HCT116 (cell line): ENCODE measurements around the gene DOK6. TPM values are rescaled to one million over a fixed set of nuclear protein-coding genes. Genes with fewer than 3 reads are reported as not detected.

Source experiments
- ATAC-seq: fragments of 200-7000 bp; cut with Tn5 transposase; 2 replicates; pipeline ENCODE4 v1.9.1; 2020; ENCODE audit warnings: mild to moderate bottlenecking, moderate library complexity
- BruUV-seq: library from RNA; stranded (reverse); fragments of 400-500 nt; replicated peaks from 2 replicates; lab custom pipeline; 2021; lab: Mats Ljungman, UMichigan
- CTCF ChIA-PET: fragments of 300-600 bp; sonication (Branson Sonifier 250); formaldehyde crosslinking; loops from one replicate; lab custom pipeline; 2021; ENCODE audit warnings: antibody characterized with exemption; lab: Charles Lee
- POLR2A ChIA-PET: fragments of 300-600, 350-600 bp; sonication (Branson Sonifier 250); formaldehyde crosslinking; loops from one replicate; lab custom pipeline; 2021; ENCODE audit warnings: antibody characterized with exemption; lab: Charles Lee
- RAD21 ChIA-PET, 2 experiments: fragments of 300-600 bp; sonication (Branson Sonifier 250); formaldehyde crosslinking; loops; one replicate each; lab custom pipeline; 2023; ENCODE audit warnings: low total read pairs in 2 of 2; ENCODE audit not compliant: uncharacterized antibody in 2 of 2, unreplicated experiment in 2 of 2, low non-redundant PET in 1 of 2; lab: Charles Lee
- DNase-seq: peaks from one replicate; pipeline ENCODE4 v3.0.0-alpha.2; 2010; ENCODE audit warnings: low read depth, low spot score
- H2AFZ ChIP-seq: fragments of 200-600 bp; shearing (Covaris generic), sonication (generic); 2 replicates; pipeline ENCODE4 v1.6.1; 2017; ENCODE audit warnings: low read depth, mixed run types, mixed read lengths, antibody characterized with exemption, low read length; ENCODE audit not compliant: poor library complexity, severe bottlenecking
- H3K27ac ChIP-seq: 2 replicates; pipeline ENCODE4 v1.5.1; 2012; ENCODE audit warnings: low read depth, low read length
- H3K27me3 ChIP-seq: fragments of 200-600 bp; sonication (generic); 2 replicates; pipeline ENCODE4 v1.6.1; 2016; ENCODE audit warnings: mixed run types, low read length, mixed read lengths; ENCODE audit not compliant: insufficient read depth
- H3K36me3 ChIP-seq, 2 experiments: fragments of 200-500 bp in 1 of 2; fragments of 200-600 bp in 1 of 2; sonication (Bioruptor generic) in 1 of 2; sonication (generic) in 1 of 2; 2 replicates each; pipeline versions ENCODE4 v1.5.1 to v1.6.1; 2014 to 2016; ENCODE audit warnings: low read length in 2 of 2, inconsistent platforms in 1 of 2, mixed read lengths in 1 of 2, mixed run types in 1 of 2; ENCODE audit not compliant: insufficient read depth in 2 of 2, control insufficient read depth in 1 of 2
- H3K4me1 ChIP-seq, 2 experiments: fragments of 200-600 bp in 1 of 2; sonication (generic) in 1 of 2; 2 replicates each; pipeline versions ENCODE4 v1.5.1 to v1.6.1; 2012 to 2017; ENCODE audit warnings: low read length in 2 of 2, inconsistent platforms in 1 of 2, mild to moderate bottlenecking in 1 of 2, mixed read lengths in 1 of 2, mixed run types in 1 of 2, moderate library complexity in 1 of 2; ENCODE audit not compliant: insufficient read depth in 2 of 2, control insufficient read depth in 1 of 2
- H3K4me2 ChIP-seq: fragments of 200-600 bp; sonication (generic); 2 replicates; pipeline ENCODE4 v1.6.1; 2017; ENCODE audit warnings: mixed run types, low read length, mixed read lengths
- H3K4me3 ChIP-seq, 2 experiments: fragments of 200-600 bp in 1 of 2; sonication (generic) in 1 of 2; replicated peaks in 1 of 2; 2 replicates each; pipeline ENCODE4 v1.5.1; 2011 to 2016; ENCODE audit warnings: low read length in 2 of 2, control low read depth in 1 of 2, low read depth in 1 of 2, mild to moderate bottlenecking in 1 of 2, mixed read lengths in 1 of 2, mixed run types in 1 of 2
- H3K79me2 ChIP-seq: fragments of 200-600 bp; sonication (generic); 2 replicates; pipeline ENCODE4 v1.6.1; 2017; ENCODE audit warnings: mild to moderate bottlenecking, mixed run types, low read length, moderate library complexity, mixed read lengths; ENCODE audit not compliant: insufficient read depth
- H3K9ac ChIP-seq: fragments of 200-600 bp; sonication (generic); 2 replicates; pipeline ENCODE4 v1.6.1; 2016; ENCODE audit warnings: low read length, mixed read lengths
- H3K9me2 ChIP-seq: fragments of 200-600 bp; sonication (generic), shearing (Covaris generic); 2 replicates; pipeline ENCODE4 v1.6.1; 2017; ENCODE audit warnings: mixed run types, mild to moderate bottlenecking, moderate library complexity; ENCODE audit not compliant: insufficient read depth
- H3K9me3 ChIP-seq, 2 experiments: fragments of 200-500 bp in 1 of 2; fragments of 200-600 bp in 1 of 2; sonication (Bioruptor generic) in 1 of 2; sonication (generic) in 1 of 2; 2 replicates each; pipeline ENCODE4 v1.6.1; 2014 to 2017; ENCODE audit warnings: low read length in 2 of 2, mixed read lengths in 2 of 2, inconsistent platforms in 1 of 2, low read depth in 1 of 2, mild to moderate bottlenecking in 1 of 2, mixed run types in 1 of 2, moderate library complexity in 1 of 2; ENCODE audit not compliant: control insufficient read depth in 1 of 2, insufficient read depth in 1 of 2
- H4K20me1 ChIP-seq: fragments of 200-600 bp; sonication (generic), shearing (Covaris generic); 2 replicates; pipeline ENCODE4 v1.6.1; 2017; ENCODE audit warnings: mixed run types, mild to moderate bottlenecking, moderate library complexity; ENCODE audit not compliant: insufficient read depth
- CEBPB ChIP-seq: IDR thresholded peaks from 2 replicates; pipeline ENCODE4 v1.6.1; 2012; ENCODE audit warnings: low read depth
- ELF1 ChIP-seq: IDR thresholded peaks from 2 replicates; pipeline ENCODE4 v1.6.1; 2012; ENCODE audit warnings: low read depth, borderline replicate concordance
- EZH2 ChIP-seq: fragments of 200-600 bp; sonication (generic); IDR thresholded peaks from 2 replicates; pipeline ENCODE4 v1.6.1; 2017; ENCODE audit warnings: antibody characterized with exemption, mixed run types
- EZH2phosphoT487 ChIP-seq: fragments of 200-600 bp; IDR thresholded peaks from 2 replicates; pipeline ENCODE4 v1.6.1; 2018; ENCODE audit warnings: antibody characterized with exemption, borderline replicate concordance
- FOSL1 ChIP-seq: IDR thresholded peaks from 2 replicates; pipeline ENCODE4 v1.6.1; 2012; ENCODE audit warnings: low read depth
- POLR2AphosphoS5 ChIP-seq: IDR thresholded peaks from 2 replicates; pipeline ENCODE4 v1.6.1; 2011; ENCODE audit warnings: mild to moderate bottlenecking, low read depth, low read length, moderate library complexity
- SIN3A ChIP-seq: IDR thresholded peaks from 2 replicates; pipeline ENCODE4 v1.6.1; 2012; ENCODE audit warnings: low read depth
- SP1 ChIP-seq: IDR thresholded peaks from 2 replicates; pipeline ENCODE4 v1.6.1; 2012; ENCODE audit warnings: low read depth
- TCF7L2 ChIP-seq: IDR thresholded peaks from 2 replicates; pipeline ENCODE4 v1.7.0; 2011; ENCODE audit warnings: borderline replicate concordance, inconsistent platforms; ENCODE audit not compliant: insufficient read depth, insufficient read length; ENCODE audit errors: extremely low read depth
- YY1 ChIP-seq: IDR thresholded peaks from 2 replicates; pipeline ENCODE4 v1.6.1; 2011; ENCODE audit warnings: low read length, low read depth, moderate library complexity, mild to moderate bottlenecking; ENCODE audit not compliant: insufficient replicate concordance; ENCODE audit errors: extremely low read depth
- ZFX ChIP-seq: fragments of 450-650 bp; IDR thresholded peaks from 2 replicates; pipeline ENCODE4 v1.6.1; 2017
- intact Hi-C: fragments of 100-400 bp; cut with micrococcal nuclease; formaldehyde crosslinking; loops from 2 replicates; pipeline ENCODE4 v1.10.0; 2022
- total RNA-seq: library from RNA; stranded (reverse); gene quantifications from one replicate; pipeline ENCODE4 v1.2.1, GENCODE V29; 2021; ENCODE audit not compliant: unreplicated experiment
- TF ChIP-seq, protein P1 (sequence below): IDR thresholded peaks from 2 replicates; pipeline ENCODE4 v1.6.1; 2012; ENCODE audit warnings: low read depth
- TF ChIP-seq, protein P2 (sequence below): IDR thresholded peaks from 2 replicates; pipeline ENCODE4 v1.6.1; 2012
- TF ChIP-seq, protein P3 (sequence below), 3 experiments: fragments of 200-600 bp in 1 of 3; sonication (generic) in 1 of 3; IDR thresholded peaks in 2 of 3; conservative IDR thresholded peaks in 1 of 3; 2 replicates each; pipeline ENCODE4 v1.5.1; 2012 to 2017; ENCODE audit warnings: low read depth in 2 of 3, low read length in 2 of 3, antibody characterized with exemption in 1 of 3, borderline replicate concordance in 1 of 3, control low read depth in 1 of 3, mild to moderate bottlenecking in 1 of 3, mixed read lengths in 1 of 3, mixed run types in 1 of 3, moderate library complexity in 1 of 3; ENCODE audit not compliant: insufficient read depth in 1 of 3

DOK6 gene
- total RNA-seq, 1 experiment from 2014 or later: not detected

DNA sequence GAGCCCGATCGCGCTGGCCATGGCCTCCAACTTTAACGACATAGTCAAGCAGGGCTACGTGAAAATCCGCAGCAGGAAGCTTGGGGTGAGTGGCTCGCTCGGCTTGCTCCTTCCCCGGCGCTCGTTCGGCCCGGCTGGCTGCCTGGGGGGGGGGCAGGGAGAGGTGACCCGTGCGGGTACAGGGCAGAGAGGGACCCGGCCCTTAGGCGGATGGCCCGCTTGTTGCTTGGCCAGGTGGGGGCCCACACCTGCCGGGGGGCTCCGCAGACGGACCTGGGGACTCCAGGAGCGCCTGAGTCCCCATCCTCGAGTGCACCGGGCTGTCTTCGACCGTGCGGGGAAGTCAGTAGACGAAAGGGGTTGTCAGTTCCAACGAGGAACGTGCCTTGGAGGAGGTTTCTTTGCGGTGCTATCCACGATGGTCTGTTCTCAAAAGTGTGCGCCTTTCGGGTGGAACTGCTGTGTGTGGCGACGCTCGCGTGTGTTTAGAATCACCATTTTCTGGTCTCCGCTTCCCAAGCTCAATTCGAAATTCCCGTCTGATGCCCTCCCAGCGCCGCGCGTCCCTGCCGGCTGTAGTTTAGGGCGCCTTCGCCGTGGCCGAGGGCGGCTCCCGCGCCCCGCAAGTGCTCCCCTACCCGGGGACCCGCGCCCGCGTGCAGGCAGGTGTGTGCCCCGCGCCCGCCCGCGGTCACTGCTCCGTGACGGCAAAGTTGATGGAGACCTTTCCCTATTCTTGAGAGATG, 711 bp downstream of the DOK6 start:
- Histone ChIP-seq H3K27ac (no peak overlapping the region), H4K20me1 (no peaks in the 10 kb centered on the region), H3K4me1 (no peaks in the 10 kb centered on the region; a peak in 1 of 4 replicates), H3K4me2 (no peak overlapping the region), H2AFZ (no peak overlapping the region), H3K27me3 (no peaks in the 10 kb centered on the region), H3K9me2 (no peaks in the 10 kb centered on the region), H3K79me2 (no peaks in the 10 kb centered on the region), H3K9me3 (no peaks in the 10 kb centered on the region), H3K4me3 (no peak overlapping the region), H3K9ac (no peak overlapping the region), H3K36me3 (no peaks in the 10 kb centered on the region)
- CTCF ChIA-PET: no interaction called here
- POLR2A ChIA-PET: no interaction called here
- BruUV-seq: no TSS peak
- no peak for DNase-seq
- intact Hi-C loops: no loop called here
- RAD21 ChIA-PET: no interaction called here
- no peak for ATAC-seq
- TF ChIP-seq POLR2AphosphoS5 (no peak), SIN3A (no peak), ZFX (no peak), EZH2 (no peak)

DNA sequence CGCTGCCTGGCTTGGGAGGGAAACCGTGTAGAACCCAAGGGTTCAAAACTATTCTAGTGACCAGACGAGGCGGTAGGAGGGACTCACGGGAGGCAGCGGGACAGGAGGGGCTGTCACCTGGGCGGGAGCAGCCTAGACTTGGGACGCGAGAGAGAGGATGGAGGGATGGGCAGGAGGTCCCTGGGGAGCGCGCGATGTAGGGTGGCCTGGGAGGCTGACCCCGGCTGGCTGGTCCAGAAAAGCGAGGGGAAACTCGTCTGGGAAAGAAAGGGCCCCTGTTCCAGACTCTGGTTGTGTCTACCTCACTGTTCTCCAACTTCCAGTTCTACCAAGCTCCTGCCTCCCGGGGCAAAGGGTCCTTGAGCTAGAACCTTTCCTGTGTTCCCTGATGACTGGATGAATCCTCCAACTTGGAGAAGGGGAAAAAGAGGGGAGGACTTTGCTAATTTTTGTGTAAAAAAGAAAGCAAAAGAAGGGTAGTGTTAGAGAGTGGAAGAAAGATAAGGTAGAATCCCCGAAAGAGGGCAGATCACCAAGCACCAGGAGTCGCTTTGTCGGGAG, 1.4 kb downstream of the DOK6 start:
- DNase-seq (no peak), ATAC-seq (no peak)
- ChIA-PET CTCF (no interaction called here), RAD21 (no interaction called here), POLR2A (no interaction called here)
- no peaks in the 10 kb centered on the region for H3K9me2 ChIP-seq
- H3K9ac ChIP-seq: no peak overlapping the region
- no peaks in the 10 kb centered on the region for H3K36me3 ChIP-seq
- no peaks in the 10 kb centered on the region for H3K27me3 ChIP-seq
- H3K27ac ChIP-seq: no peak overlapping the region
- H3K9me3 ChIP-seq: no peaks in the 10 kb centered on the region
- no TSS peak for BruUV-seq
- H3K79me2 ChIP-seq: no peaks in the 10 kb centered on the region
- H4K20me1 ChIP-seq: no peaks in the 10 kb centered on the region
- H2AFZ ChIP-seq: no peak overlapping the region
- H3K4me2 ChIP-seq: no peak overlapping the region
- no peak overlapping the region for H3K4me3 ChIP-seq
- intact Hi-C loops: no loop called here
- no peaks in the 10 kb centered on the region; a peak in 1 of 4 replicates for H3K4me1 ChIP-seq
- TF ChIP-seq FOSL1: no peak
- TF ChIP-seq EZH2phosphoT487: no peak
- TF ChIP-seq, protein P1, sequence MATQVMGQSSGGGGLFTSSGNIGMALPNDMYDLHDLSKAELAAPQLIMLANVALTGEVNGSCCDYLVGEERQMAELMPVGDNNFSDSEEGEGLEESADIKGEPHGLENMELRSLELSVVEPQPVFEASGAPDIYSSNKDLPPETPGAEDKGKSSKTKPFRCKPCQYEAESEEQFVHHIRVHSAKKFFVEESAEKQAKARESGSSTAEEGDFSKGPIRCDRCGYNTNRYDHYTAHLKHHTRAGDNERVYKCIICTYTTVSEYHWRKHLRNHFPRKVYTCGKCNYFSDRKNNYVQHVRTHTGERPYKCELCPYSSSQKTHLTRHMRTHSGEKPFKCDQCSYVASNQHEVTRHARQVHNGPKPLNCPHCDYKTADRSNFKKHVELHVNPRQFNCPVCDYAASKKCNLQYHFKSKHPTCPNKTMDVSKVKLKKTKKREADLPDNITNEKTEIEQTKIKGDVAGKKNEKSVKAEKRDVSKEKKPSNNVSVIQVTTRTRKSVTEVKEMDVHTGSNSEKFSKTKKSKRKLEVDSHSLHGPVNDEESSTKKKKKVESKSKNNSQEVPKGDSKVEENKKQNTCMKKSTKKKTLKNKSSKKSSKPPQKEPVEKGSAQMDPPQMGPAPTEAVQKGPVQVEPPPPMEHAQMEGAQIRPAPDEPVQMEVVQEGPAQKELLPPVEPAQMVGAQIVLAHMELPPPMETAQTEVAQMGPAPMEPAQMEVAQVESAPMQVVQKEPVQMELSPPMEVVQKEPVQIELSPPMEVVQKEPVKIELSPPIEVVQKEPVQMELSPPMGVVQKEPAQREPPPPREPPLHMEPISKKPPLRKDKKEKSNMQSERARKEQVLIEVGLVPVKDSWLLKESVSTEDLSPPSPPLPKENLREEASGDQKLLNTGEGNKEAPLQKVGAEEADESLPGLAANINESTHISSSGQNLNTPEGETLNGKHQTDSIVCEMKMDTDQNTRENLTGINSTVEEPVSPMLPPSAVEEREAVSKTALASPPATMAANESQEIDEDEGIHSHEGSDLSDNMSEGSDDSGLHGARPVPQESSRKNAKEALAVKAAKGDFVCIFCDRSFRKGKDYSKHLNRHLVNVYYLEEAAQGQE: no peak
- TF ChIP-seq, protein P2, sequence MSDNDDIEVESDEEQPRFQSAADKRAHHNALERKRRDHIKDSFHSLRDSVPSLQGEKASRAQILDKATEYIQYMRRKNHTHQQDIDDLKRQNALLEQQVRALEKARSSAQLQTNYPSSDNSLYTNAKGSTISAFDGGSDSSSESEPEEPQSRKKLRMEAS: no peak
- TF ChIP-seq EZH2: no peak
- TF ChIP-seq, protein P3, sequence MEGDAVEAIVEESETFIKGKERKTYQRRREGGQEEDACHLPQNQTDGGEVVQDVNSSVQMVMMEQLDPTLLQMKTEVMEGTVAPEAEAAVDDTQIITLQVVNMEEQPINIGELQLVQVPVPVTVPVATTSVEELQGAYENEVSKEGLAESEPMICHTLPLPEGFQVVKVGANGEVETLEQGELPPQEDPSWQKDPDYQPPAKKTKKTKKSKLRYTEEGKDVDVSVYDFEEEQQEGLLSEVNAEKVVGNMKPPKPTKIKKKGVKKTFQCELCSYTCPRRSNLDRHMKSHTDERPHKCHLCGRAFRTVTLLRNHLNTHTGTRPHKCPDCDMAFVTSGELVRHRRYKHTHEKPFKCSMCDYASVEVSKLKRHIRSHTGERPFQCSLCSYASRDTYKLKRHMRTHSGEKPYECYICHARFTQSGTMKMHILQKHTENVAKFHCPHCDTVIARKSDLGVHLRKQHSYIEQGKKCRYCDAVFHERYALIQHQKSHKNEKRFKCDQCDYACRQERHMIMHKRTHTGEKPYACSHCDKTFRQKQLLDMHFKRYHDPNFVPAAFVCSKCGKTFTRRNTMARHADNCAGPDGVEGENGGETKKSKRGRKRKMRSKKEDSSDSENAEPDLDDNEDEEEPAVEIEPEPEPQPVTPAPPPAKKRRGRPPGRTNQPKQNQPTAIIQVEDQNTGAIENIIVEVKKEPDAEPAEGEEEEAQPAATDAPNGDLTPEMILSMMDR (IDR thresholded peaks at IDR 0.05 in 2 of 3, conservative IDR thresholded peaks at IDR 0.05 in 1 of 3; ENCODE audit: borderline replicate concordance in 1 of 3, insufficient read depth in 1 of 3, low read depth in 2 of 3, low read length in 2 of 3): no peak
- no peak for TF ChIP-seq TCF7L2
- TF ChIP-seq SP1: no peak
- TF ChIP-seq ELF1: no peak
- TF ChIP-seq YY1: no peak
- TF ChIP-seq CEBPB: no peak
- no peak for TF ChIP-seq POLR2AphosphoS5
